ENCODE measurements around the gene DNAJB9.

GRCh38 chr7:108570146-108570755, 577 bp downstream of the DNAJB9 start:
- TF ChIP-seq ZFP37 (tag by site-specific recombination; IDR thresholded peaks at IDR 0.05) (no peak; the same call in 1 of the 2 replicates), CTCF (tag by site-specific recombination; IDR thresholded peaks at IDR 0.05) (0 out of 2 replicates have a peak, but pooled peaks have one; percentile 5), ZBTB7A (tag by site-specific recombination; IDR thresholded peaks at IDR 0.05; ENCODE audit: low read depth) (no peak), ZNF510 (tag by site-specific recombination; IDR thresholded peaks at IDR 0.05; ENCODE audit: insufficient replicate concordance) (no peak), ZFHX2 (tag by site-specific recombination; conservative IDR thresholded peaks at IDR 0.05) (no peak), ZNF362 (tag by site-specific recombination; IDR thresholded peaks at IDR 0.05) (no peak), ZNF776 (tag by site-specific recombination; IDR thresholded peaks at IDR 0.05; ENCODE audit: borderline replicate concordance) (no peak), KLF9 (tag by site-specific recombination; IDR thresholded peaks at IDR 0.05; ENCODE audit: low read depth) (no peak), ZNF169 (tag by site-specific recombination; IDR thresholded peaks at IDR 0.05) (no peak)
